Measurements from ENCODE around the gene CGNL1.

DNA sequence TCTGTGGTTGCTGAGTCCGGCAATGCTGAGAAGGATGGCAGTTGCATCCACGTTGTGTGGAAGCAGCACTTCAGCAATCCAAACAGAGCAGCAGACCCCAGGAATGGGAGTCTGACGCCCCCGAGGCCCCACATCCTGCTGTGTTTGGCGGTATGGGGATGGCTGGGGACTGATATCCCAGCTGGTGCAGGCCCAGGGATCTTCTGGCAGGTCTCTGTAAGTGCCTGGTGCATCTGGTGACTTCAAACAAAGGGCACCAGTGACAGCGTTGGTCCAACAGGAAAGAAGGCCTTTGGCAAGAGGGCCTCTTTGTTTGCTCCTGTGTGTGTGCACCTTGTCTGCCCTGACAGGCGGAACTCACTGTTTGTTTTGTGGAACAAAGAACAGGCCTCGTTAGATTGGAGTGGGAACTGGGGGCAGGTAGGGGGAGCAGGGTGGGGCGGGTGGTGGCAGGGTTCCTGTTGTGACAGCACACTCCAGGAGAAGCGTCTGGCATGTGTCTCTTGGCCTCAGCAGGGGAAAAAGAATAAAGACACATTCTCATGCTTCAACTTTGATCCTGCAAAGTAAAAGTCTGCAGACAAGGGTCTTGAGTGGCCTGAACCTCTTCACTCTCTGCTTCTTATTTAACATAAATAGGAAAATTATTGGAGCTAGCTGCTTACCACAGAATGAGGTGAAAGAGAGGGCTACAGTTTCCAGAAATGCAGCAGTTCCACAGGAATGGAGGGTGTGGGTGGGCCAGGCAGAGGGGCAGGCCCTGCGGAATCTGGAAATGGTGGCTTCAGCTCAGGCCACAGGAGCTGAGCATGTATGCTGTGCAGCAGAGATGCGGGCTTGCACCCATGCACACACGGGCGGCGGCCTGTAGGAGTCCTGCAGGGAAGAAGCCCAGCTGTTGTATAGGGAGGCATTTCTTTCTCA lies 120.9 kb downstream of the CGNL1 start:
- no peak for TF ChIP-seq EZH2 (IDR thresholded peaks at IDR 0.05; ENCODE audit: borderline replicate concordance)
- TF ChIP-seq, protein P1, sequence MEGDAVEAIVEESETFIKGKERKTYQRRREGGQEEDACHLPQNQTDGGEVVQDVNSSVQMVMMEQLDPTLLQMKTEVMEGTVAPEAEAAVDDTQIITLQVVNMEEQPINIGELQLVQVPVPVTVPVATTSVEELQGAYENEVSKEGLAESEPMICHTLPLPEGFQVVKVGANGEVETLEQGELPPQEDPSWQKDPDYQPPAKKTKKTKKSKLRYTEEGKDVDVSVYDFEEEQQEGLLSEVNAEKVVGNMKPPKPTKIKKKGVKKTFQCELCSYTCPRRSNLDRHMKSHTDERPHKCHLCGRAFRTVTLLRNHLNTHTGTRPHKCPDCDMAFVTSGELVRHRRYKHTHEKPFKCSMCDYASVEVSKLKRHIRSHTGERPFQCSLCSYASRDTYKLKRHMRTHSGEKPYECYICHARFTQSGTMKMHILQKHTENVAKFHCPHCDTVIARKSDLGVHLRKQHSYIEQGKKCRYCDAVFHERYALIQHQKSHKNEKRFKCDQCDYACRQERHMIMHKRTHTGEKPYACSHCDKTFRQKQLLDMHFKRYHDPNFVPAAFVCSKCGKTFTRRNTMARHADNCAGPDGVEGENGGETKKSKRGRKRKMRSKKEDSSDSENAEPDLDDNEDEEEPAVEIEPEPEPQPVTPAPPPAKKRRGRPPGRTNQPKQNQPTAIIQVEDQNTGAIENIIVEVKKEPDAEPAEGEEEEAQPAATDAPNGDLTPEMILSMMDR (IDR thresholded peaks at IDR 0.05; ENCODE audit: poor library complexity): no peak
- no peak for TF ChIP-seq EZH2phosphoT487 (IDR thresholded peaks at IDR 0.05; ENCODE audit: low read depth, severe bottlenecking, unreplicated experiment)

Data from hepatocyte (in vitro differentiated cells).